DND-41 (cell line): ENCODE data around the gene MCM6.

ENCODE experiments used
- ATAC-seq: fragments of 200-7000 bp; cut with Tn5 transposase; 3 replicates; pipeline ENCODE4 v1.9.1; 2021; ENCODE audit warnings: low read depth; ENCODE audit not compliant: insufficient read depth
- DNase-seq: peaks from one replicate; pipeline ENCODE4 v3.0.0-alpha.2; 2020
- H2AFZ ChIP-seq: 2 replicates; pipeline ENCODE4 v1.6.0; 2012; ENCODE audit warnings: low read depth, low read length
- H3K27ac ChIP-seq: 2 replicates; pipeline ENCODE4 v1.5.1; 2012; ENCODE audit warnings: low read length, inconsistent platforms
- H3K27me3 ChIP-seq: fragments of 200-600 bp; sonication (generic); 2 replicates; pipeline ENCODE4 v1.6.0; 2012; ENCODE audit warnings: low read length, mild to moderate bottlenecking, inconsistent platforms; ENCODE audit not compliant: insufficient read depth, poor library complexity
- H3K36me3 ChIP-seq: 2 replicates; pipeline ENCODE4 v1.5.1; 2012; ENCODE audit warnings: low read length, inconsistent platforms; ENCODE audit not compliant: insufficient read depth
- H3K4me1 ChIP-seq: 2 replicates; pipeline ENCODE4 v1.5.1; 2012; ENCODE audit warnings: mild to moderate bottlenecking, low read length; ENCODE audit not compliant: insufficient read depth
- H3K4me2 ChIP-seq: 2 replicates; pipeline ENCODE4 v1.6.0; 2012; ENCODE audit warnings: mild to moderate bottlenecking, moderate library complexity, low read length, inconsistent platforms; ENCODE audit not compliant: insufficient read depth
- H3K4me3 ChIP-seq, 2 experiments: fragments of 200-600 bp in 1 of 2; shearing (Covaris generic) in 1 of 2; 2 replicates each; pipeline ENCODE4 v1.5.1; 2012 to 2016; ENCODE audit warnings: inconsistent platforms in 2 of 2, low read length in 2 of 2, mild to moderate bottlenecking in 2 of 2, low read depth in 1 of 2, moderate library complexity in 1 of 2
- H3K79me2 ChIP-seq: 2 replicates; pipeline ENCODE4 v1.6.0; 2012; ENCODE audit warnings: low read length, inconsistent platforms; ENCODE audit not compliant: insufficient read depth
- H3K9ac ChIP-seq: 2 replicates; pipeline ENCODE4 v1.6.0; 2012; ENCODE audit warnings: low read depth, mild to moderate bottlenecking, inconsistent platforms, low read length, moderate library complexity
- H3K9me3 ChIP-seq: 2 replicates; pipeline ENCODE4 v1.5.1; 2012; ENCODE audit warnings: low read length, moderate library complexity, mild to moderate bottlenecking, inconsistent platforms; ENCODE audit not compliant: insufficient read depth, severe bottlenecking
- H4K20me1 ChIP-seq: 2 replicates; pipeline ENCODE4 v1.6.0; 2012; ENCODE audit warnings: low read length; ENCODE audit not compliant: insufficient read depth
- EZH2 ChIP-seq: IDR thresholded peaks from 3 replicates; pipeline ENCODE4 v1.6.1; 2012; ENCODE audit warnings: borderline replicate concordance, low read depth, mild to moderate bottlenecking, moderate library complexity, low read length, inconsistent platforms; ENCODE audit not compliant: severe bottlenecking
- TF ChIP-seq, protein P1 (sequence below): IDR thresholded peaks from 2 replicates; pipeline ENCODE4 v1.5.1; 2012; ENCODE audit warnings: borderline replicate concordance, low read length, moderate library complexity, mild to moderate bottlenecking; ENCODE audit not compliant: poor library complexity, severe bottlenecking; ENCODE audit errors: extremely low read depth

MCM6 gene

DNA sequence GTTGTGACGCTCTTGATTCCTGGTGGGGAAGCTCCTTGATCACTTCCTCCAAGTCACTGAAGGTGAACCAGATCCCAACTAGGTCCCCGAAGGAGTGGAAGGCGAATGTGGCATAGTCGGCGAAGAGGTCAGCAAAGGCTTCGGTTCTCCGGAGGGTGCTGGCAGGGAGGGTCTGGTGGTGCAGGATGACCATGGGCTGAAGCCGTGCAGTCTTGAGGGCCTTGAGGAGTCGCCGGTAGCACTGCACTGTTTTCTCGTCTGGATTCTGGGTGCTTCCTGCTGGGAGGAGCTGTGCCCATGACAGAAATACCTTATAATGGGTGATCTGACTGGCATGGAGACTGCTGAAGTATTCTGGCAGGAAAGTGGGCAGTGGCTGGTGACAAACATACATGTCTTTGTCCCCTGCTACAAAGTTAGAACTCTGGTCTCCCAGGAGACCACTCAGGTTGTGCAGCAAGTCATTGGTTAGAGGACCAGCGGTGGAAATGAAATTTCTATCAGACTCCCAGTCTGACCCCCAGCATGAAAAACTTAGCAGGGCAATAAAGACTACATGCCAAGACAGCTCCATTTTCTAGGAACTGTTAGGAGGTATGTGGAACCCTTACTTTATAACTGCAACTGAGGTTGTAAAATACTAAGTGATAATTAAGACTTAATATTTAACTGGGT, 39.5 kb downstream of the MCM6 start, which contains the start of gene LCT:
Gene LCT (minus strand): TSS at position 589 of the 675 bp plus-strand sequence. CDS start 15 bp downstream, at position 574.
- H3K9me3 ChIP-seq = no peaks in the 10 kb centered on the region
- no peak within 1 kb of the TSS for H3K4me3 ChIP-seq
- TF ChIP-seq, protein P1, sequence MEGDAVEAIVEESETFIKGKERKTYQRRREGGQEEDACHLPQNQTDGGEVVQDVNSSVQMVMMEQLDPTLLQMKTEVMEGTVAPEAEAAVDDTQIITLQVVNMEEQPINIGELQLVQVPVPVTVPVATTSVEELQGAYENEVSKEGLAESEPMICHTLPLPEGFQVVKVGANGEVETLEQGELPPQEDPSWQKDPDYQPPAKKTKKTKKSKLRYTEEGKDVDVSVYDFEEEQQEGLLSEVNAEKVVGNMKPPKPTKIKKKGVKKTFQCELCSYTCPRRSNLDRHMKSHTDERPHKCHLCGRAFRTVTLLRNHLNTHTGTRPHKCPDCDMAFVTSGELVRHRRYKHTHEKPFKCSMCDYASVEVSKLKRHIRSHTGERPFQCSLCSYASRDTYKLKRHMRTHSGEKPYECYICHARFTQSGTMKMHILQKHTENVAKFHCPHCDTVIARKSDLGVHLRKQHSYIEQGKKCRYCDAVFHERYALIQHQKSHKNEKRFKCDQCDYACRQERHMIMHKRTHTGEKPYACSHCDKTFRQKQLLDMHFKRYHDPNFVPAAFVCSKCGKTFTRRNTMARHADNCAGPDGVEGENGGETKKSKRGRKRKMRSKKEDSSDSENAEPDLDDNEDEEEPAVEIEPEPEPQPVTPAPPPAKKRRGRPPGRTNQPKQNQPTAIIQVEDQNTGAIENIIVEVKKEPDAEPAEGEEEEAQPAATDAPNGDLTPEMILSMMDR = no peak
- no peak for TF ChIP-seq EZH2
- H3K36me3 ChIP-seq = peaks cover 27% of the 10 kb centered on the region
- no peak within 1 kb of the TSS for H3K4me2 ChIP-seq
- H3K4me1 ChIP-seq = peaks cover 28% of the 10 kb centered on the region
- DNase-seq = no peak
- peak within 1 kb of the TSS; percentile 70 for H3K27ac ChIP-seq
- H4K20me1 ChIP-seq = no peaks in the 10 kb centered on the region
- H3K79me2 ChIP-seq = no peaks in the 10 kb centered on the region
- ATAC-seq = no peak
- no peaks in the 10 kb centered on the region for H3K27me3 ChIP-seq
- H3K9ac ChIP-seq = no peak within 1 kb of the TSS
- H2AFZ ChIP-seq = no peak within 1 kb of the TSS

DNA sequence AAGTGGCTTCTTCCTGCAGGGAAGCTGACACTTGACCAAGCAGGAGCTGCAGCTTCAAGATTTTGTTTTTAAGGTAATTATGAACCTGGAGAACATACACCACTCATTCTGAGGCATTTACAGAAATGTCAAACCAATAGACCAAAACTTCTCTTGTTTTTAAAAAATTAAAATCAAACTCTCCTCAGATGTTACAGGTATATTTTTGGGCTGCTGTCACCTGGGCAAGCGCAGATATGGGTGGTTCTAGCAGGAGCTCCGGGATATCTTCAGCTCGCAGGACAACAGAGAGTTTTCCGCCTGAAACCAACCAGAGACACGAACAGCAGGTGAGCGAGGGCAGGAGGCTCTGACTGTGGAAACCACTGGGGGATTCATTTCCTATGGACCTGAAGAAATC, 43.4 kb downstream of the MCM6 start:
- no peak for ATAC-seq

DNA sequence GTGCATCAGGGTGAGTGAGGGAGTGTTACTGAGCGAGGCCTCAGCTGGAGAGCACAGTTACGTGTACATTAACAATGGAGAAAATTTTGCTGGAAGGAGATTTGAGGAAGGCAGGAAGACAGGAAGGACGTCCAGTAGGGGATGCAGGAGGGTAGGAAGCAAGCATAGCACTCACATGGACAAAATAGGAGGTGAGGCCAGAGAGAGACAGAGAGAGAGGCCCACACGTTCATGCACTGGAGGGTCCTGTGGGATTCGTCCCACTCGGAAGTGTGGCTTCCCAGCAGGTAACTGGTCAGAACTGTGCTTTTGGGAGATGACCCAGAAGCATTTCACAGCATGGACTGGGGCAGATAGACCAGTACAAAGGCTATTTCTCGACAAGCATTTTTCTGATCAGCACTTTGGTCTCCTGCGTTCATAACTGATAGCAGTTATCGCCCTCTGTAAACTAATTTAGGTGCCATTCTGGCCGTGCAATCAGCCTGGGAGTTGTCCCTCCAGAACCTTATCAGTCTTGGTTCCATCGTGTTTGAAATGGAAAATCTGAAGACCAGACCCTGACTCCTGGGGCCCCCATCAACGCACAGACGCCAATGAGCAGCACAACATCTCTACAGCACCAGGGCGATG, 44.9 kb downstream of the MCM6 start:
- H3K9ac ChIP-seq = no peak overlapping the region
- no peak for TF ChIP-seq EZH2
- TF ChIP-seq, protein P1 = no peak

More for the DNA sequence above, 43.4 kb downstream of the MCM6 start:
- H3K4me2 ChIP-seq = no peak overlapping the region
- no peaks in the 10 kb centered on the region for H4K20me1 ChIP-seq
- peaks cover 20% of the 10 kb centered on the region; the same call in 1 of the 2 replicates for H3K36me3 ChIP-seq
- H3K27ac ChIP-seq = peak overlapping the region; percentile 24; the same call in 1 of the 2 replicates
- H3K79me2 ChIP-seq = peaks cover 5% of the 10 kb centered on the region; the same call in 1 of the 2 replicates
- no peak overlapping the region; the same call in 1 of the 2 replicates for H3K9ac ChIP-seq
- no peaks in the 10 kb centered on the region for H3K27me3 ChIP-seq
- peaks cover 28% of the 10 kb centered on the region for H3K4me1 ChIP-seq
- H2AFZ ChIP-seq = no peak overlapping the region
- DNase-seq = no peak
- TF ChIP-seq, protein P1 = no peak
- no peak for TF ChIP-seq EZH2
- H3K4me3 ChIP-seq = no peak overlapping the region
- H3K9me3 ChIP-seq = no peaks in the 10 kb centered on the region

More for the DNA sequence above, 44.9 kb downstream of the MCM6 start:
- Histone ChIP-seq H3K4me2 (no peak overlapping the region), H3K79me2 (peaks cover 19% of the 10 kb centered on the region), H3K4me1 (peaks cover 35% of the 10 kb centered on the region), H3K36me3 (peaks cover 17% of the 10 kb centered on the region; the same call in 1 of the 2 replicates), H3K27me3 (no peaks in the 10 kb centered on the region), H3K4me3 (no peak overlapping the region), H4K20me1 (no peaks in the 10 kb centered on the region), H3K27ac (peak overlapping the region; percentile 47; the same call in 1 of the 2 replicates), H3K9me3 (no peaks in the 10 kb centered on the region), H2AFZ (no peak overlapping the region)
- DNase-seq = peak; percentile 3
- no peak for ATAC-seq
